DMS 273 (cell line): Measurements from ENCODE around the gene YIPF4.
"Not testable (repeated sequence)": the region's sequence is repeated elsewhere in the genome, so short reads cannot be mapped to it uniquely, and the experiment has no call there.

ENCODE experiments used
- DNase-seq: peaks from one replicate; lab custom pipeline; 2025; ENCODE audit not compliant: unreplicated experiment; lab: John Stamatoyannopoulos, UW

Gene YIPF4

GRCh38 chr2:32277674-32278477 lies at the start of gene YIPF4:
Gene YIPF4, plus strand, starts transcription at chr2:32277904. Its CDS starts 252 bp downstream, at chr2:32278156.
- peak; percentile 96 for DNase-seq

- no peak for DNase-seq
These were observed 49.5 kb upstream of the YIPF4 start for GRCh38 chr2:32228181-32228580.

- DNase-seq: peak; percentile 80
These were observed 48.1 kb upstream of the YIPF4 start for GRCh38 chr2:32229635-32230034.

- no peak for DNase-seq
These were observed 45.7 kb upstream of the YIPF4 start for GRCh38 chr2:32231959-32232358.

GRCh38 chr2:32235315-32235714 lies 42.4 kb upstream of the YIPF4 start:
- DNase-seq: no peak

GRCh38 chr2:32237488-32237887 lies 40.2 kb upstream of the YIPF4 start:
- no peak for DNase-seq

- no peak for DNase-seq
These were observed 39.7 kb upstream of the YIPF4 start for GRCh38 chr2:32237996-32238395.

- no peak for DNase-seq
These were observed 35.4 kb upstream of the YIPF4 start for GRCh38 chr2:32242331-32242730.

- no peak for DNase-seq
These were observed 30.8 kb upstream of the YIPF4 start for GRCh38 chr2:32246911-32247310.

GRCh38 chr2:32248299-32248698 lies 29.4 kb upstream of the YIPF4 start:
- DNase-seq: no peak

- no peak for DNase-seq
These were observed 27.9 kb upstream of the YIPF4 start for GRCh38 chr2:32249731-32250236.

- DNase-seq: no peak
These were observed 27.4 kb upstream of the YIPF4 start for GRCh38 chr2:32250290-32250689.

GRCh38 chr2:32258242-32258641 lies 19.5 kb upstream of the YIPF4 start:
- DNase-seq: no peak

- DNase-seq: no peak
These were observed 17.3 kb upstream of the YIPF4 start for GRCh38 chr2:32260376-32260775.

- no peak for DNase-seq
These were observed 15.6 kb upstream of the YIPF4 start for GRCh38 chr2:32262105-32262504.

- no peak for DNase-seq
These were observed 13.1 kb upstream of the YIPF4 start, which contains the start of gene NLRC4 for GRCh38 chr2:32264422-32265105. Gene NLRC4, minus strand, starts transcription at chr2:32264886. Its CDS starts 8,111 bp downstream, at chr2:32256775.

GRCh38 chr2:32271063-32271462 lies 6.6 kb upstream of the YIPF4 start:
- DNase-seq: no peak

GRCh38 chr2:32272279-32272678 lies 5.4 kb upstream of the YIPF4 start:
- DNase-seq: no peak

GRCh38 chr2:32274289-32274688 lies 3.4 kb upstream of the YIPF4 start:
- no peak for DNase-seq

GRCh38 chr2:32275790-32276189 lies 1.9 kb upstream of the YIPF4 start:
- DNase-seq: not testable (repeated sequence)

- DNase-seq: no peak
These were observed 386 bp upstream of the YIPF4 start for GRCh38 chr2:32277363-32277673.

- DNase-seq: no peak
These were observed 762 bp downstream of the YIPF4 start for GRCh38 chr2:32278478-32278853.
